Type B pancreatic cell (in vitro differentiated cells): ENCODE data around the gene FAAP100. TPM values are rescaled to one million over a fixed set of nuclear protein-coding genes. Genes with fewer than 3 reads are reported as not detected.

Experiments
- DNase-seq: peaks from one replicate; pipeline ENCODE4 v3.0.0; 2021; ENCODE audit warnings: mixed read lengths; ENCODE audit not compliant: unreplicated experiment; ENCODE audit errors: extremely low spot score
- H3K27ac Mint-ChIP-seq: 2 replicates; pipeline ENCODE4 v1.8.0; 2021; ENCODE audit warnings: mild to moderate bottlenecking, mixed read lengths
- H3K27me3 Mint-ChIP-seq: 2 replicates; pipeline ENCODE4 v1.8.0; 2021; ENCODE audit warnings: mixed read lengths
- H3K36me3 Mint-ChIP-seq: 2 replicates; pipeline ENCODE4 v1.8.0; 2021; ENCODE audit warnings: mixed read lengths
- H3K4me1 Mint-ChIP-seq: one replicate; pipeline ENCODE4 v1.8.0; 2021; ENCODE audit warnings: mixed read lengths; ENCODE audit not compliant: unreplicated experiment
- H3K4me3 Mint-ChIP-seq: 2 replicates; pipeline ENCODE4 v1.8.0; 2021; ENCODE audit warnings: mild to moderate bottlenecking, mixed read lengths
- H3K9me3 Mint-ChIP-seq: 2 replicates; pipeline ENCODE4 v1.8.0; 2021; ENCODE audit warnings: mixed read lengths
- total RNA-seq: library from RNA; stranded (reverse); gene quantifications from 2 replicates; pipeline ENCODE4 v1.2.1, GENCODE V29; 2021; ENCODE audit warnings: low replicate concordance
- TF ChIP-seq, protein P1 (sequence below): fragments of 200-600 bp; sonication (generic); conservative IDR thresholded peaks from 2 replicates; pipeline ENCODE4 v1.5.0; 2021; ENCODE audit warnings: antibody characterized with exemption, mild to moderate bottlenecking

FAAP100 gene
- total RNA-seq, 1 donor from 2014 or later = 44.7 TPM

DNA sequence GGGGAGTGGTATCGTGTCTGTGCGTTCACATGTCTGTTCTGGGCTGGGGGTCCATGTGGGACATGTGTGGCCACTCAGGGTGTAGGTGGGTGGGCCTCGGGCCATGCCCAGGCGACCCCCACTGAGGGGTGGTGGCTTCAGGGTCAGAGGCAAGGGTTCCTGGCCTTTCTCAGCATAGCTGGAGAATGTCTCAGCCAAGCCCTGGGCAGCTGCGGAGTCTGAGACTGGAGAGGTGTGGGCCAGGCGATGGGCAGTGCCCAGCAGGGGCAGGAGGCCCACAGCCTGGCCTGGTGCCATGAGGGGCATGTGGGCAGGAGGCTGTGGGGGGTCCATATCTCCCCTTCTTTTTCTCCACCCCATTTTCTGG lies 22.7 kb downstream of the FAAP100 start:
- H3K36me3 Mint-ChIP-seq = no peaks in the 10 kb centered on the region
- H3K27me3 Mint-ChIP-seq = no peaks in the 10 kb centered on the region
- TF ChIP-seq, protein P1, sequence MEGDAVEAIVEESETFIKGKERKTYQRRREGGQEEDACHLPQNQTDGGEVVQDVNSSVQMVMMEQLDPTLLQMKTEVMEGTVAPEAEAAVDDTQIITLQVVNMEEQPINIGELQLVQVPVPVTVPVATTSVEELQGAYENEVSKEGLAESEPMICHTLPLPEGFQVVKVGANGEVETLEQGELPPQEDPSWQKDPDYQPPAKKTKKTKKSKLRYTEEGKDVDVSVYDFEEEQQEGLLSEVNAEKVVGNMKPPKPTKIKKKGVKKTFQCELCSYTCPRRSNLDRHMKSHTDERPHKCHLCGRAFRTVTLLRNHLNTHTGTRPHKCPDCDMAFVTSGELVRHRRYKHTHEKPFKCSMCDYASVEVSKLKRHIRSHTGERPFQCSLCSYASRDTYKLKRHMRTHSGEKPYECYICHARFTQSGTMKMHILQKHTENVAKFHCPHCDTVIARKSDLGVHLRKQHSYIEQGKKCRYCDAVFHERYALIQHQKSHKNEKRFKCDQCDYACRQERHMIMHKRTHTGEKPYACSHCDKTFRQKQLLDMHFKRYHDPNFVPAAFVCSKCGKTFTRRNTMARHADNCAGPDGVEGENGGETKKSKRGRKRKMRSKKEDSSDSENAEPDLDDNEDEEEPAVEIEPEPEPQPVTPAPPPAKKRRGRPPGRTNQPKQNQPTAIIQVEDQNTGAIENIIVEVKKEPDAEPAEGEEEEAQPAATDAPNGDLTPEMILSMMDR = no peak
- H3K4me3 Mint-ChIP-seq = no peak overlapping the region
- H3K9me3 Mint-ChIP-seq = no peaks in the 10 kb centered on the region
- DNase-seq = no peak
- H3K27ac Mint-ChIP-seq = no peak overlapping the region
- no peaks in the 10 kb centered on the region for H3K4me1 Mint-ChIP-seq

DNA sequence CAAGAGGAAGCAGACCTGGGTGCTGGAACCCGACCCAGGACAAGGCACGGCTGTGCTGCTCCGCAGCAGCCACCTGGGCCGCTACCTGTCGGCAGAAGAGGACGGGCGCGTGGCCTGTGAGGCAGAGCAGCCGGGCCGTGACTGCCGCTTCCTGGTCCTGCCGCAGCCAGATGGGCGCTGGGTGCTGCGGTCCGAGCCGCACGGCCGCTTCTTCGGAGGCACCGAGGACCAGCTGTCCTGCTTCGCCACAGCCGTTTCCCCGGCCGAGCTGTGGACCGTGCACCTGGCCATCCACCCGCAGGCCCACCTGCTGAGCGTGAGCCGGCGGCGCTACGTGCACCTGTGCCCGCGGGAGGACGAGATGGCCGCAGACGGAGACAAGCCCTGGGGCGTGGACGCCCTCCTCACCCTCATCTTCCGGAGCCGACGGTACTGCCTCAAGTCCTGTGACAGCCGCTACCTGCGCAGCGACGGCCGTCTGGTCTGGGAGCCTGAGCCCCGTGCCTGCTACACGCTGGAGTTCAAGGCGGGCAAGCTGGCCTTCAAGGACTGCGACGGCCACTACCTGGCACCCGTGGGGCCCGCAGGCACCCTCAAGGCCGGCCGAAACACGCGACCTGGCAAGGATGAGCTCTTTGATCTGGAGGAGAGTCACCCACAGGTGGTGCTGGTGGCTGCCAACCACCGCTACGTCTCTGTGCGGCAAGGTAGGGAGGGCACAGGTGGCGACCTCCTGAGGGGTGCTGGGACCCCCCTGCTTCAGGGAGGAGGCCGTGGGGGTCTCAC lies 23.3 kb downstream of the FAAP100 start:
- no peak overlapping the region for H3K4me3 Mint-ChIP-seq
- H3K9me3 Mint-ChIP-seq = no peaks in the 10 kb centered on the region
- no peaks in the 10 kb centered on the region for H3K27me3 Mint-ChIP-seq
- no peak for DNase-seq
- no peaks in the 10 kb centered on the region for H3K4me1 Mint-ChIP-seq
- no peaks in the 10 kb centered on the region for H3K36me3 Mint-ChIP-seq
- no peak overlapping the region for H3K27ac Mint-ChIP-seq
- TF ChIP-seq, protein P1 = no peak

DNA sequence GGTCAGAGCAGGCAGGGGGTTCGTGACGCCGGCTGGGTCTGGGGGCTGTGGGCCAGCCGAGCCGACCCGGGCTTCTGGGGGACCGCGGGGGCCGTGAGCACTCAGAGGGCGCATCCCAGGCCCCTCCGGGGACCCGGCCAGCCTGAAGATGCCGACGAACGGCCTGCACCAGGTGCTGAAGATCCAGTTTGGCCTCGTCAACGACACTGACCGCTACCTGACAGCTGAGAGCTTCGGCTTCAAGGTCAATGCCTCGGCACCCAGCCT lies 23.8 kb downstream of the FAAP100 start:
- no peak overlapping the region for H3K4me3 Mint-ChIP-seq
- TF ChIP-seq, protein P1 = no peak
- H3K9me3 Mint-ChIP-seq = no peaks in the 10 kb centered on the region
- H3K27me3 Mint-ChIP-seq = no peaks in the 10 kb centered on the region
- H3K4me1 Mint-ChIP-seq = peaks cover under 1% of the 10 kb centered on the region
- no peak for DNase-seq
- H3K36me3 Mint-ChIP-seq = no peaks in the 10 kb centered on the region
- H3K27ac Mint-ChIP-seq = no peak overlapping the region

DNA sequence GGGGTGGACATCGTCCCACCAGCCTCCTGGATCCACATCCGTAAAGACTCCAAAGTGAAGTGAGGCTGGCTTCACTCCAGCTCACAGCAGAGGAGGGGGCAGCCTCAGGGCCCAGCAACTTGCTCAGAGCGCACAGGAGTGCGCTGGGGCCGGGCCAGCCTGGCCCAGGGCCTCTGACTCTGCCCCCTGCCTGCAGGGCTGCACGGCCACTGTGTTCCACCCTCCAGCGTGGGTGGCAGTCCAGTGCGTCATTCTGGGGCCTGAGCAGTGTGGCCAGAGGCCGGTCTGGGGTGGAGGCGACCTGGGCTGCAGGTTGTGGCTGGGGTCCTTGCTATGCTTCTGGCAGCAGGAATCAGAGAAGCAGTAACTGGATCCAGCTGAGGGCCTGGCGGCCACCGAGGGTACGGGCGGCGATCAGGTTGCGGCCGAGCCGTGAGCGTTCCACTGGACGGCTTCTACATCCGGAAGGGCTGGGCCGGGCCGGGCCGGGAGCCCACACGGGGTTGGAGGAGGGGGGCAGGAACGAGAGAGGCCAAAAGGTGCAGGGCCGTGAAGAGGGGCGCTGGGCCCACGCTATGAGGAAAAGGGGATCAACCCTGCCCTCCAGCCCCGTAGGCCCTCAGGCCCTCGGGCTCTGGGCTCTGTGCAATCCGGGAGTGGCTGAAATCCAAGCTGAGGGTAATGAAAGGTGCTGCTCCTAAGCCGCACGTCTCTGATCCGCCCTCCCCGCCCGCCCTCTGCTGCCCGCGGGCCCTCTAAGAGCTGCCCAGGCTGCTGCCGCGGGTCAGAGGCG lies 24.4 kb downstream of the FAAP100 start, which contains the start of gene FSCN2:
Gene FSCN2 (plus strand): TSS at position 787 of the 793 bp plus-strand sequence. CDS start 155 bp downstream, outside the sequence.
- TF ChIP-seq, protein P1 = peak; percentile 19
- Mint-ChIP-seq H3K27me3 (no peaks in the 10 kb centered on the region), H3K27ac (no peak within 1 kb of the TSS), H3K9me3 (no peaks in the 10 kb centered on the region), H3K36me3 (no peaks in the 10 kb centered on the region), H3K4me1 (peaks cover 6% of the 10 kb centered on the region), H3K4me3 (no peak within 1 kb of the TSS)
- DNase-seq = no peak

DNA sequence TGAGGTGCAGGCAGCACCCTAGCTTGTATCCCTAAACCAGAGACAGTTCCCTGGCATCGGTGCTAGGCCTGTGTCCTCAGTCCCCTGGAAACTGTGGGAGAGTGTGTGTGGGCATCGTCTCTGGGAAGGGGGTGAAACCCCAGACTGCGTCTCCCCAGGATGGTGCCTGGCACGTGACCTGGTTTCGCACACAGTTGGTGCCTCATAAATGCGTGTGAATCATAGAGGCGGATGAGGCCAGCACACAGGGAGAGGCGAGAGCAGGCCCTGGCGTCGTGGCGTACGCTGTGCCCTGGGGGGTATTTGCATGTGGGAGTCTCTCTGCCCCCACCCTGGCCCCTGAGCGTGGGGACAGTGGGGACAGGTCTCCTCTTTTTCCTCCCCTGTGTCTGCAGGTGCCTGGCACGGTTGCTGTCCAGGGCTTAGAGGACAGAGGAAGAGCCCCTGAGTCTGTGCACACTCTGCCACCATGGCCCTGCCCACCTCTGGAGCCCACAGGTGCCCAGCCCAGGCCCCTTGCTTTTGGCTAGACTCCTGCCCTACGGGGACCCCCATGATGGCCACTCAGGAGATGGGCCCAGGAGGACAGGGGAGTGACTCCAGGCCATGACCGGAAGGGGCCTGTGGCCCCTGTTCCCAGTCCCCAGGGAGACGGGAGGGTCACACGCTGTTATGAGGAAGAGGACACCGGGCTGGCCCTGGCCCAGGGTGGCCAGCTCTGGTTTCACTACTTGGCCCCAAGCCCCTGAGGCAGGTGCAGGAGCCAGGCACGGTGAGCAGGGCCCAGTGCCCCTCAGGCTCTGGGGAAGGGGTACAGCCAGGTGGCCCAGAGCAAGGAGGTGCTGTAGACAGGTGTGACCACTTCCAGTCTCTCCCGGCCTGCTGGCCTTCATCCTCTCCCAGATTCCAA lies 25.2 kb downstream of the FAAP100 start:
- Mint-ChIP-seq H3K4me1 (peaks cover 11% of the 10 kb centered on the region), H3K4me3 (no peak overlapping the region), H3K27me3 (no peaks in the 10 kb centered on the region), H3K27ac (no peak overlapping the region), H3K9me3 (no peaks in the 10 kb centered on the region), H3K36me3 (no peaks in the 10 kb centered on the region)
- TF ChIP-seq, protein P1 = no peak
- no peak for DNase-seq
